Uterus (tissue), 4 donors: Measurements from ENCODE around the gene KRT222. TPM values are rescaled to one million over a fixed set of nuclear protein-coding genes. Genes with fewer than 3 reads are reported as not detected.

ENCODE experiments used
- DNase-seq, 2 donors: peaks; one replicate each; pipeline ENCODE4 v3.0.0-alpha.2; 2019 to 2020
- H3K27ac ChIP-seq, 2 donors: fragments of 200-600 bp; sonication (generic); 1 replicate in 1 of 2; 2 replicates in 1 of 2; pipeline ENCODE4 v1.5.1; 2016 to 2018
- H3K27me3 ChIP-seq, 2 donors: fragments of 200-600 bp; sonication (generic); one replicate each; pipeline ENCODE4 v1.5.1; 2018 to 2019; ENCODE audit warnings: control low read depth in 1 of 2
- H3K36me3 ChIP-seq, 2 donors: fragments of 200-600 bp; sonication (generic); one replicate each; pipeline ENCODE4 v1.5.1; 2019; ENCODE audit warnings: control low read depth in 1 of 2
- H3K4me1 ChIP-seq, 2 donors: fragments of 200-600 bp; sonication (generic); one replicate each; pipeline ENCODE4 v1.5.1; 2018 to 2019; ENCODE audit warnings: control low read depth in 1 of 2
- H3K4me3 ChIP-seq, 2 donors: fragments of 200-600 bp; sonication (generic); 1 replicate in 1 of 2; 2 replicates in 1 of 2; pipeline ENCODE4 v1.5.1; 2018 to 2019; ENCODE audit warnings: mild to moderate bottlenecking in 1 of 2
- H3K9me3 ChIP-seq, 2 donors: fragments of 200-600 bp; sonication (generic); one replicate each; pipeline ENCODE4 v1.5.1; 2019; ENCODE audit warnings: control low read depth in 1 of 2
- POLR2A ChIP-seq, 2 donors: fragments of 450-650 bp; IDR thresholded peaks; one replicate each; pipeline ENCODE4 v1.6.1; 2016; ENCODE audit warnings: antibody characterized with exemption in 2 of 2, mild to moderate bottlenecking in 1 of 2, moderate library complexity in 1 of 2
- intact Hi-C: fragments of 100-400 bp; cut with DNase I; formaldehyde crosslinking; loops from one replicate; pipeline ENCODE4 v1.15.1; 2023; ENCODE audit warnings: low total_unique reads
- total RNA-seq, 4 donors: library from RNA; depleted of rRNA in 3 of 4; stranded (reverse); fragments of >200 nt in 3 of 4; gene quantifications; one replicate each; pipeline versions ENCODE4 v1.1.0 to v1.2.4, GENCODE V29; 2014 to 2023
- TF ChIP-seq, protein P1 (sequence below), 4 experiments: fragments of 200-600 bp in 2 of 4; fragments of 450-650 bp in 2 of 4; sonication (generic) in 2 of 4; IDR thresholded peaks; one replicate each; pipeline ENCODE4 v1.5.1; 2016 to 2019; ENCODE audit warnings: antibody characterized with exemption in 4 of 4, mild to moderate bottlenecking in 2 of 4, moderate library complexity in 1 of 4
- donor health status: DM: yes; HTN: yes; CAD: no.

The KRT222 gene
- total RNA-seq, 4 donors from 2014 or later, result 1.6 to 4.2 (median 2.6) TPM; not detected in 1

DNA sequence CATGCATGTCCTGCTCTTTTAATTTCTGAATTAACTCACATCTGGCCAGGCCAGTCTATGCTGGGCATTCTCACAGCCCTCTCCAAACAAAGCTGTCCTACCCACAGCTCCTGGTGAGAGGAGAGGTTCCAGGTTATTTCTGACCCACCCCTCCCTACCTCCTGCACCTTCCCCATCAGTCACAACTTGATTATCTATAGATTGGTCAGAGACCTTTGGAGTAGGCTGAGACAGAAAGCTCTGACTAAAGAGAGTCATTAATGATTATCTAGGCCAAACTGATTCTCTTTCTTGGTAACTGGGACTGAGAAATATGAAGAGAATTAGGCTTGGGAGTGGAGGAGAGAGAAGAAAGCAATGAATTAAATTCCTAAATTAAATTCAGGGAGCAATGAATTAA is 1.4 kb upstream of the KRT222 start:
- no peak overlapping the region for H3K4me3 ChIP-seq
- H3K27ac ChIP-seq, result no peak overlapping the region
- H3K9me3 ChIP-seq, result no peaks in the 10 kb centered on the region
- no peak for TF ChIP-seq POLR2A (IDR thresholded peaks at IDR 0.05)
- TF ChIP-seq, protein P1, sequence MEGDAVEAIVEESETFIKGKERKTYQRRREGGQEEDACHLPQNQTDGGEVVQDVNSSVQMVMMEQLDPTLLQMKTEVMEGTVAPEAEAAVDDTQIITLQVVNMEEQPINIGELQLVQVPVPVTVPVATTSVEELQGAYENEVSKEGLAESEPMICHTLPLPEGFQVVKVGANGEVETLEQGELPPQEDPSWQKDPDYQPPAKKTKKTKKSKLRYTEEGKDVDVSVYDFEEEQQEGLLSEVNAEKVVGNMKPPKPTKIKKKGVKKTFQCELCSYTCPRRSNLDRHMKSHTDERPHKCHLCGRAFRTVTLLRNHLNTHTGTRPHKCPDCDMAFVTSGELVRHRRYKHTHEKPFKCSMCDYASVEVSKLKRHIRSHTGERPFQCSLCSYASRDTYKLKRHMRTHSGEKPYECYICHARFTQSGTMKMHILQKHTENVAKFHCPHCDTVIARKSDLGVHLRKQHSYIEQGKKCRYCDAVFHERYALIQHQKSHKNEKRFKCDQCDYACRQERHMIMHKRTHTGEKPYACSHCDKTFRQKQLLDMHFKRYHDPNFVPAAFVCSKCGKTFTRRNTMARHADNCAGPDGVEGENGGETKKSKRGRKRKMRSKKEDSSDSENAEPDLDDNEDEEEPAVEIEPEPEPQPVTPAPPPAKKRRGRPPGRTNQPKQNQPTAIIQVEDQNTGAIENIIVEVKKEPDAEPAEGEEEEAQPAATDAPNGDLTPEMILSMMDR (IDR thresholded peaks at IDR 0.05), result no peak
- intact Hi-C loops, result no loop called here
- H3K36me3 ChIP-seq, result no peaks in the 10 kb centered on the region
- no peaks in the 10 kb centered on the region for H3K4me1 ChIP-seq
- no peaks in the 10 kb centered on the region for H3K27me3 ChIP-seq
- DNase-seq, result no peak

DNA sequence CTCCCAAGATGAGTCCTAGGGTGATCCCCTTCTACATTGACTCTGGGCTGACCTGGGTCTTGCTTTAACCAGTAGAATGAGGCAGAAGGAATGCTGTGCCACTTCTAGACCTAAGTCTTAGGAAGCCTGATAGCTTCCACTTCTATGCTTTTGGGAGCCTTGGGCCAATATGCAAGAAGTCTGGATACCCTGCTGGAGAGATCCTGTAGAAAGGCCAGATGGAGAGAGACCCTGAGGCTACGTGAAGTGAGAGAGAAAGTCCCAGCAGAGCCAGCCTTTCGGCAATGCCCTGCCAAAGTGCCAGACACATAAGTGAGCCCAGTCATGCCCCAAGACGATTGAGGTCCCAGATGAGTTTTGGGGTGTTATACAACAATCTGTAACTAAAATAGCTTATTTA is 1.7 kb downstream of the KRT222 start:
- Histone ChIP-seq H3K4me3 (no peak overlapping the region), H3K27me3 (no peaks in the 10 kb centered on the region), H3K36me3 (no peaks in the 10 kb centered on the region), H3K27ac (no peak overlapping the region), H3K9me3 (no peaks in the 10 kb centered on the region), H3K4me1 (no peaks in the 10 kb centered on the region)
- TF ChIP-seq, protein P1 (IDR thresholded peaks at IDR 0.05), result no peak
- no peak for TF ChIP-seq POLR2A (IDR thresholded peaks at IDR 0.05)
- no peak for DNase-seq
- intact Hi-C loops, result no loop called here

DNA sequence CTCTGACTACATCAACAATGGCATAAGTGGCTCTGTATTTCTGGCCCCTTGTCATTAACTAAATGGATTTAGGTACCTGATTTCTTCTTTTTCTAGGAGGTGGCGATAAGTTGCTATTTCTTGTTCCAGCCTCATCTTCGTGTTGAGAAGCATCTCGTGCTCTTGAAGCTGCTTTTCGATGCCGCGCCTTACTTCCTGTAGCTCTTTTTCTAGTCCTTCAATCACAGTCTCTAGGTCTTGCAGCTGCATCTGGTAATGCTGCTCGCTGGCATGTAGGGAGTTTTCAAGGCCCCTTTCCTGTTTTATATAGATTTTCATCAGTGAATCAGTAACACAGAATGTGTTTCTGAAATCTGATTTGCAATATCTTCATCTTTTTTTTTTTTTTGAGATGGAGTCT is 5.1 kb downstream of the KRT222 start:
- Histone ChIP-seq H3K4me3 (no peak overlapping the region), H3K9me3 (no peaks in the 10 kb centered on the region), H3K27me3 (no peaks in the 10 kb centered on the region), H3K27ac (no peak overlapping the region), H3K4me1 (no peaks in the 10 kb centered on the region), H3K36me3 (no peaks in the 10 kb centered on the region)
- no peak for DNase-seq
- TF ChIP-seq POLR2A (IDR thresholded peaks at IDR 0.05), result no peak
- TF ChIP-seq, protein P1 (IDR thresholded peaks at IDR 0.05), result no peak
- intact Hi-C loops, result no loop called here

DNA sequence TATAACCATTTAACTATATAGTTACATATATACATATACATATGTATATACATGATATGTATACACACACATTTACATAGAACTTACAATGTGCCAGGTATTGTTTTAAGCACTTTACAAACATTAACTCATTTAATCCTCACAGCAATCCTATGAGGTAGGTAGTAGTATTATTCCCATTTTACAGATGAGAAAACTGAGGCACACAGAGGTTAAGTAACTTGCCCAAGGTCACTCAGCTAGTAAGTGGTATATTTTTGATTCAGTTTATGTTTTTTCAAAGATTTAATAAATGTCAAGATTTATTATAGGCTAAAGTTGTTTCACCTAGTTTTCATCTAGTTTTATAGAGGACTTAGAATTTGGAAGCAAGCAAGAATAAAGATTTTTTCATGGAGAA is 6.6 kb downstream of the KRT222 start:
- Histone ChIP-seq H3K36me3 (no peaks in the 10 kb centered on the region), H3K27me3 (no peaks in the 10 kb centered on the region), H3K4me3 (no peak overlapping the region), H3K4me1 (no peaks in the 10 kb centered on the region), H3K27ac (no peak overlapping the region), H3K9me3 (no peaks in the 10 kb centered on the region)
- intact Hi-C loops, result no loop called here
- DNase-seq, result no peak
- TF ChIP-seq POLR2A (IDR thresholded peaks at IDR 0.05), result no peak
- TF ChIP-seq, protein P1 (IDR thresholded peaks at IDR 0.05), result no peak

DNA sequence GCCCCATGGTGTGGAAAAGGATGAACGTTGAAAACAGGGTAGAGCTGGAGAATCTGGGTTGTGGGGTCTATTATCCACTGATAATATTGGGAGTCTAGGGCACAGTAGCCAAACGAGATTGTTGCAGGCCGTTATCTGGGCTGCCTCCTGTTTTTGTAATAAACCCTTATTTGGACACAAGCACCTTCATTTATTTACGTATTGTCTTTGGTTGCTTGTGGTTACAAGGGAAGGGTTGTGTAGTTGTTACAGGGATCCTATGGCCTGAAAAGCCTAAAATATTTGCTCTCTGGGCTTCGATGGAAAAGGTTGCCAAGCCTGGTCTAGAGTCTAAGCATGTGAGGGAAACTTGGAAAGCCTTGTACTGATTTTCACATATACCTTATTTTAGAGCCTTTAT is 13.0 kb downstream of the KRT222 start:
- TF ChIP-seq POLR2A (IDR thresholded peaks at IDR 0.05), result no peak
- TF ChIP-seq, protein P1 (IDR thresholded peaks at IDR 0.05), result no peak
- H3K4me1 ChIP-seq, result peaks cover 0 to under 1% of the 10 kb centered on the region in 2 donors
- no peaks in the 10 kb centered on the region for H3K9me3 ChIP-seq
- no peaks in the 10 kb centered on the region for H3K36me3 ChIP-seq
- no peak overlapping the region for H3K4me3 ChIP-seq
- no peaks in the 10 kb centered on the region for H3K27me3 ChIP-seq
- intact Hi-C loops, result no loop called here
- no peak overlapping the region for H3K27ac ChIP-seq
- no peak for DNase-seq
